Osteocyte (in vitro differentiated cells): ENCODE measurements around the gene IPO5. TPM values are rescaled to one million over a fixed set of nuclear protein-coding genes. Genes with fewer than 3 reads are reported as not detected.

Experiments
- DNase-seq: peaks from one replicate; pipeline ENCODE4 v3.0.0; 2021; ENCODE audit warnings: mixed read lengths; ENCODE audit not compliant: unreplicated experiment; ENCODE audit errors: extremely low spot score
- H3K27ac Mint-ChIP-seq: one replicate; pipeline ENCODE4 v1.8.0; 2021; ENCODE audit warnings: mild to moderate bottlenecking, mixed read lengths; ENCODE audit not compliant: unreplicated experiment
- H3K27me3 Mint-ChIP-seq: one replicate; pipeline ENCODE4 v1.8.0; 2021; ENCODE audit warnings: mixed read lengths; ENCODE audit not compliant: unreplicated experiment
- H3K36me3 Mint-ChIP-seq: one replicate; pipeline ENCODE4 v1.8.0; 2021; ENCODE audit warnings: mixed read lengths; ENCODE audit not compliant: unreplicated experiment
- H3K4me1 Mint-ChIP-seq: one replicate; pipeline ENCODE4 v1.8.0; 2021; ENCODE audit warnings: mixed read lengths; ENCODE audit not compliant: unreplicated experiment
- H3K4me3 Mint-ChIP-seq: one replicate; pipeline ENCODE4 v1.8.0; 2021; ENCODE audit warnings: mild to moderate bottlenecking, moderate library complexity, mixed read lengths; ENCODE audit not compliant: unreplicated experiment
- H3K9me3 Mint-ChIP-seq: one replicate; pipeline ENCODE4 v1.8.0; 2021; ENCODE audit warnings: mixed read lengths; ENCODE audit not compliant: unreplicated experiment
- CTCF ChIP-seq: fragments of 200-600 bp; sonication (generic); IDR thresholded peaks from 2 replicates; pipeline ENCODE4 v1.5.0; 2021; ENCODE audit warnings: antibody characterized with exemption, mild to moderate bottlenecking, moderate library complexity
- total RNA-seq: library from RNA; stranded (reverse); gene quantifications from 2 replicates; pipeline ENCODE4 v1.2.1, GENCODE V29; 2021

Gene IPO5
- total RNA-seq, 1 donor from 2014 or later = 143 TPM

- Mint-ChIP-seq H3K4me3 (no peak overlapping the region), H3K27me3 (no peaks in the 10 kb centered on the region), H3K4me1 (peaks cover 5% of the 10 kb centered on the region), H3K9me3 (peaks cover under 1% of the 10 kb centered on the region), H3K27ac (no peak overlapping the region), H3K36me3 (no peaks in the 10 kb centered on the region)
- no peak for DNase-seq
- no peak for TF ChIP-seq CTCF
Measured at GRCh38 chr13:98059276-98059675, 105.8 kb downstream of the IPO5 start.

GRCh38 chr13:98060282-98060681 lies 106.8 kb downstream of the IPO5 start:
- no peaks in the 10 kb centered on the region for H3K36me3 Mint-ChIP-seq
- no peaks in the 10 kb centered on the region for H3K27me3 Mint-ChIP-seq
- no peak for DNase-seq
- H3K9me3 Mint-ChIP-seq = no peaks in the 10 kb centered on the region
- H3K4me1 Mint-ChIP-seq = peaks cover 5% of the 10 kb centered on the region
- TF ChIP-seq CTCF = no peak
- H3K4me3 Mint-ChIP-seq = no peak overlapping the region
- H3K27ac Mint-ChIP-seq = no peak overlapping the region

- Mint-ChIP-seq H3K36me3 (no peaks in the 10 kb centered on the region), H3K4me1 (peaks cover 5% of the 10 kb centered on the region), H3K9me3 (no peaks in the 10 kb centered on the region), H3K4me3 (no peak overlapping the region), H3K27me3 (no peaks in the 10 kb centered on the region), H3K27ac (no peak overlapping the region)
- no peak for DNase-seq
- no peak for TF ChIP-seq CTCF
Measured at GRCh38 chr13:98065468-98065867, 112.0 kb downstream of the IPO5 start.

GRCh38 chr13:98066636-98067035 lies 113.2 kb downstream of the IPO5 start:
- Mint-ChIP-seq H3K27me3 (no peaks in the 10 kb centered on the region), H3K4me1 (peaks cover 2% of the 10 kb centered on the region), H3K36me3 (no peaks in the 10 kb centered on the region), H3K4me3 (no peak overlapping the region), H3K9me3 (no peaks in the 10 kb centered on the region), H3K27ac (no peak overlapping the region)
- DNase-seq = no peak
- no peak for TF ChIP-seq CTCF

GRCh38 chr13:98068521-98068920 lies 115.0 kb downstream of the IPO5 start:
- Mint-ChIP-seq H3K4me3 (no peak overlapping the region), H3K27ac (no peak overlapping the region), H3K9me3 (no peaks in the 10 kb centered on the region), H3K27me3 (no peaks in the 10 kb centered on the region), H3K36me3 (no peaks in the 10 kb centered on the region), H3K4me1 (peaks cover 3% of the 10 kb centered on the region)
- TF ChIP-seq CTCF = no peak
- no peak for DNase-seq
